ENCODE data around the gene MRPL14.

GRCh38 chr6:44139351-44139743, 12.1 kb upstream of the MRPL14 start:
- TF ChIP-seq CTCF (IDR thresholded peaks at IDR 0.05; ENCODE audit: low read depth, low read length) (no peak), EZH2phosphoT487 (IDR thresholded peaks at IDR 0.05; ENCODE audit: low read depth) (no peak)

All from OCI-LY3 (cell line).